ENCODE results near the gene GTF2H1.

The GTF2H1 gene

GRCh38 chr11:18384157-18384641 lies 61.8 kb downstream of the GTF2H1 start:
- TF ChIP-seq CTCF (IDR thresholded peaks at IDR 0.05; ENCODE audit: insufficient read depth, low read length, missing control alignments) = no peak
- POLR2A ChIA-PET = interaction anchor here (1.1 to 6.5 kb wide), 7 partner anchors 12 to 142 kb away, joined by 3 to 226 read pairs (median 11); partner anchors contain the start of genes HPS5, LDHA and TSG101
- CTCF ChIA-PET = interaction anchor here (0.8 to 2.1 kb wide), 4 partner anchors 9 to 140 kb away, joined by 3 to 8 read pairs (median 3); partner anchors contain the start of gene LDHA
- no peak overlapping the region for H3K4me3 ChIP-seq (ENCODE audit: low read depth, low read length)
- peak; percentile 65 for DNase-seq (ENCODE audit: low read depth, low spot score)

GRCh38 chr11:18390088-18390487 lies 67.7 kb downstream of the GTF2H1 start:
- no peak for DNase-seq (ENCODE audit: low read depth, low spot score)
- H3K4me3 ChIP-seq (ENCODE audit: low read depth, low read length) = no peak overlapping the region
- POLR2A ChIA-PET = no interaction called here
- CTCF ChIA-PET = no interaction called here
- TF ChIP-seq CTCF (IDR thresholded peaks at IDR 0.05; ENCODE audit: insufficient read depth, low read length, missing control alignments) = no peak

- no peak overlapping the region for H3K4me3 ChIP-seq (ENCODE audit: low read depth, low read length)
- DNase-seq (ENCODE audit: low read depth, low spot score) = no peak
- ChIA-PET POLR2A (interaction anchor here (4.8 to 5.5 kb wide), 2 partner anchors 9 to 45 kb away, joined by 46 to 226 read pairs; no protein-coding TSS in a partner anchor), CTCF (no interaction called here)
- TF ChIP-seq CTCF (IDR thresholded peaks at IDR 0.05; ENCODE audit: insufficient read depth, low read length, missing control alignments) = no peak
These were observed 70.3 kb downstream of the GTF2H1 start for GRCh38 chr11:18392434-18393321.

- ChIA-PET POLR2A (interaction anchor here (0.6 to 5.5 kb wide), 21 partner anchors 10 to 133 kb away, joined by 3 to 226 read pairs (median 5); partner anchors contain the start of genes GTF2H1, HPS5, LDHC and TSG101), CTCF (interaction anchor here (1.0 to 2.5 kb wide), 4 partner anchors 10 to 150 kb away, joined by 3 to 5 read pairs (median 3); no protein-coding TSS in a partner anchor)
- no peak for DNase-seq (ENCODE audit: low read depth, low spot score)
- H3K4me3 ChIP-seq (ENCODE audit: low read depth, low read length) = peak overlapping the region; percentile 100
- TF ChIP-seq CTCF (IDR thresholded peaks at IDR 0.05; ENCODE audit: insufficient read depth, low read length, missing control alignments) = no peak
These were observed 71.4 kb downstream of the GTF2H1 start for GRCh38 chr11:18393581-18394274.

- POLR2A ChIA-PET = interaction anchor here (0.6 to 5.5 kb wide), 23 partner anchors 10 to 240 kb away, joined by 3 to 226 read pairs (median 5); partner anchors contain the start of genes GTF2H1, HPS5, LDHC and SPTY2D1
- peak within 1 kb of the TSS; percentile 100 for H3K4me3 ChIP-seq (ENCODE audit: low read depth, low read length)
- peak; percentile 64 for DNase-seq (ENCODE audit: low read depth, low spot score)
- no peak for TF ChIP-seq CTCF (IDR thresholded peaks at IDR 0.05; ENCODE audit: insufficient read depth, low read length, missing control alignments)
- CTCF ChIA-PET = interaction anchor here (1.0 to 2.5 kb wide), 5 partner anchors 10 to 151 kb away, joined by 3 to 5 read pairs (median 3); no protein-coding TSS in a partner anchor
These were observed 72.0 kb downstream of the GTF2H1 start, which contains the start of gene LDHA for GRCh38 chr11:18394275-18394927. TSS of gene LDHA (plus strand) at chr11:18394563. CDS start at chr11:18396843, 2,280 bp downstream.
